Naive B cell (primary cell): ENCODE measurements around the gene TSPAN14. TPM values are rescaled to one million over a fixed set of nuclear protein-coding genes. Genes with fewer than 3 reads are reported as not detected.

Source experiments
- polyA plus RNA-seq, 6 donors: library from polyadenylated mRNA; unstranded; fragments of 300-500 nt; fragmentation: Illumina TruSeq; gene quantifications; one replicate each; pipeline ENCODE4 v1.2.3, GENCODE V29; 2021; ENCODE audit warnings: low read depth in 6 of 6

The TSPAN14 gene
- polyA plus RNA-seq, 6 donors from 2014 or later = 31.0 to 60.8 (median 38.1) TPM

Other genes with a start within 250 kb of the TSPAN14 start
- 100 to 1,000 TPM; 146 to 167 (median 157) TPM for gene ANXA11, start 248.8 kb upstream of the TSPAN14 start, polyA plus RNA-seq
- not detected for gene MAT1A, start 164.7 kb upstream of the TSPAN14 start, polyA plus RNA-seq
- not detected for gene DYDC1, start 97.6 kb upstream of the TSPAN14 start, polyA plus RNA-seq
- not detected for gene DYDC2, start 97.5 kb upstream of the TSPAN14 start, polyA plus RNA-seq
- 10 to 100 TPM in 2 of 6 donors, 1 to 10 TPM in 4; 2.5 to 13.9 (median 8.3) TPM for gene PRXL2A, start 45.8 kb upstream of the TSPAN14 start, polyA plus RNA-seq
- gene SH2D4B, start 83.6 kb downstream of the TSPAN14 start, polyA plus RNA-seq = under 1 TPM in 1 of 6 donors, not detected in 5; 0.19 TPM